ENCODE results near the gene PLCB4. TPM values are rescaled to one million over a fixed set of nuclear protein-coding genes. Genes with fewer than 3 reads are reported as not detected.
A peak's percentile ranks its signal among the peaks of the same experiment; 100 is the strongest.

The PLCB4 gene
- total and polyA plus RNA-seq, 8 donors, result 0.56 to 9.3 (median 2.3) TPM

GRCh38 chr20:9358001-9358400 is 289.1 kb downstream of the PLCB4 start:
- Histone ChIP-seq H3K27ac (no peak overlapping the region), H3K4me3 (no peak overlapping the region), H3K36me3 (no peaks in the 10 kb centered on the region), H3K27me3 (no peaks in the 10 kb centered on the region), H3K4me1 (no peaks in the 10 kb centered on the region), H3K9me3 (no peaks in the 10 kb centered on the region)
- no peak for DNase-seq
- no peak for TF ChIP-seq CTCF (IDR thresholded peaks at IDR 0.05)
- no peak for ATAC-seq
- intact Hi-C loops (cut with DNase I), result no loop called here
- 77 to 79% methylated on average over 2 of the region's 2 CpGs for WGBS, 2 donors
- no peak for FAIRE-seq

GRCh38 chr20:9359561-9360308 is 290.8 kb downstream of the PLCB4 start:
- TF ChIP-seq CTCF (IDR thresholded peaks at IDR 0.05), result peak in 3 of 4 donors; percentile 11 to 35 (median 32)
- H3K36me3 ChIP-seq, result no peaks in the 10 kb centered on the region
- no peaks in the 10 kb centered on the region for H3K27me3 ChIP-seq
- intact Hi-C loops (cut with DNase I), result loop anchor here in 2 of 3 donors (10.0 kb wide), 2 partner anchors 505 to 575 kb away; no protein-coding TSS in a partner anchor
- WGBS, 2 donors, result 25 to 30% methylated on average over 14 of the region's 14 CpGs
- H3K27ac ChIP-seq, result no peak overlapping the region
- DNase-seq, result peak in 5 of 6 donors; percentile 13 to 59 (median 32)
- peak overlapping the region in 1 of 4 donors; percentile 17 for H3K4me3 ChIP-seq
- H3K4me1 ChIP-seq, result no peaks in the 10 kb centered on the region
- FAIRE-seq, result no peak
- peak in 3 of 4 donors; percentile 89 to 91 (median 90) for ATAC-seq
- H3K9me3 ChIP-seq, result no peaks in the 10 kb centered on the region

- no peak for FAIRE-seq
- Histone ChIP-seq H3K27me3 (no peaks in the 10 kb centered on the region), H3K27ac (no peak overlapping the region), H3K4me3 (no peak overlapping the region), H3K36me3 (no peaks in the 10 kb centered on the region), H3K9me3 (no peaks in the 10 kb centered on the region), H3K4me1 (no peaks in the 10 kb centered on the region)
- intact Hi-C loops (cut with DNase I), result loop anchor here in 2 of 3 donors (10.0 kb wide), 2 partner anchors 506 to 576 kb away; no protein-coding TSS in a partner anchor
- no peak for ATAC-seq
- TF ChIP-seq CTCF (IDR thresholded peaks at IDR 0.05), result no peak
- 85 to 89% methylated on average over 1 of the region's 1 CpG for WGBS, 2 donors
- DNase-seq, result no peak
These were observed 291.5 kb downstream of the PLCB4 start for GRCh38 chr20:9360431-9360830.

GRCh38 chr20:9363673-9364072 is 294.8 kb downstream of the PLCB4 start:
- no peak for FAIRE-seq
- Histone ChIP-seq H3K27me3 (no peaks in the 10 kb centered on the region), H3K27ac (no peak overlapping the region), H3K4me3 (no peak overlapping the region), H3K4me1 (no peaks in the 10 kb centered on the region), H3K36me3 (no peaks in the 10 kb centered on the region), H3K9me3 (no peaks in the 10 kb centered on the region)
- intact Hi-C loops (cut with DNase I), result loop anchor here in 2 of 3 donors (10.0 kb wide), 2 partner anchors 509 to 579 kb away; no protein-coding TSS in a partner anchor
- ATAC-seq, result no peak
- DNase-seq, result no peak
- 78 to 86% methylated on average over 2 of the region's 2 CpGs for WGBS, 2 donors
- TF ChIP-seq CTCF (IDR thresholded peaks at IDR 0.05), result no peak

GRCh38 chr20:9367328-9367727 is 298.4 kb downstream of the PLCB4 start:
- Histone ChIP-seq H3K27ac (no peak overlapping the region), H3K27me3 (no peaks in the 10 kb centered on the region), H3K9me3 (no peaks in the 10 kb centered on the region), H3K4me3 (no peak overlapping the region), H3K36me3 (no peaks in the 10 kb centered on the region), H3K4me1 (no peaks in the 10 kb centered on the region)
- DNase-seq, result no peak
- no peak for ATAC-seq
- no peak for FAIRE-seq
- TF ChIP-seq CTCF (IDR thresholded peaks at IDR 0.05), result no peak
- intact Hi-C loops (cut with DNase I), result loop anchor here in 2 of 3 donors (10.0 kb wide), 2 partner anchors 513 to 583 kb away; no protein-coding TSS in a partner anchor

Data from pancreas (tissue), 10 donors.